Stimulated activated CD4-positive, alpha-beta T cell treated with anti-CD3 and anti-CD28 coated beads, Interleukin-2, amount 100 ng/mL, for 4 hours (primary cell): ENCODE results near the gene FAHD1.

Experiments used
- DNase-seq: peaks from one replicate; pipeline ENCODE4 v3.0.0-alpha.2; 2020; ENCODE audit warnings: low read depth

FAHD1 gene

GRCh38 chr16:1817276-1817589, 9.8 kb upstream of the FAHD1 start:
- DNase-seq: no peak

DNA sequence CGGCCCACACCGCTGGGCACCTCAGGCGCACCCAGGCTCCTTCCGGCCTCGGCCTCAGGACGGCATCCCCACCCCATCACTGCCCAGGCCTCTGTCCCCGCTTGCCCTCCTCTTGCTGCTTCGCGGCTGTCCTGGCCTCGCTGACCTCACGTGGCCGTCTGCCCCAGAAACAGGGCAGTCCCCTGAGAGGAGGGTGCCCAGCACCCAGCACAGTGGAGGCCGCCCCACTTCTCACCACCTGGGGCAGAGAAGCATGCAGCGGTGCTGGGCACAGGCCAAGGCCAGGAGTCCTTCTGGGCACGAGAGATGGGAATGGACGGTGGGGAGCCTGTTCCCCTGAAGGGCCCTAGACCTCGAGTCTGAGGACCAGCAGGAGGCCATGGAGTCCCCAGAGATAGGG, 9.3 kb upstream of the FAHD1 start:
- no peak for DNase-seq

DNA sequence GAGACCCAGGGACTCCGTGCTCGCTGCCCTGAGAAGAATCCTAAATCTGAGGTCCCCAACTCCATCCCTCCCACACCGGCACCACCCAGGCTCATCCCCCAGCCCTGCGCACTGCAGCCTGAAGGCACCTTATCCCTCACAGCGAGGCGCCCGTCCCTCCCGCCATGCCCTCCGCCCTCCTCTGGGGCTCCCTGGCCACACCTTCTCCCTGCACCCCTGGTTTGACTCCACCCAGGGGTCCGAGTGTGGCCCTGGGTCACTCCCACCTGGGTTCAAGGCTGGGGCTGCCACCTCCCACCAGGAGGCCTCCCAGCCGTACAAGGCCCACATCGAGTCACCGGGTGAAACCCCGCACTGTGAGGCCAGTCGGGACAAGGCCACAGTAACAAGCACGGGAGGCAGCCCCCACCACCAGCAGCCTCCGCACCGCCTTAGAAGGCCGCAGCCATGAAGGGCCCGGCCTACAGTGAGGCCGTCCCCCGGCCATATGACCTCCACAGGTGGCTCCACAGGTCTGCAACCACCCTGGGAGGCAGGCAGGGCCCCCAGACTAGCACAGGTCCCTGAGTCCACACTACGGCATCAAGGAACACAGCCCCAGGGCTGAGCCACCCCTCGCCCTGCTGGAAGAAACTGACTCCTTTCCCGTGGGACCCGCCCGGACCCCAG, 8.7 kb upstream of the FAHD1 start:
- no peak for DNase-seq

GRCh38 chr16:1818873-1819525, 8.0 kb upstream of the FAHD1 start:
- no peak for DNase-seq

GRCh38 chr16:1819611-1820010, 7.4 kb upstream of the FAHD1 start:
- DNase-seq: no peak

GRCh38 chr16:1820096-1820945, 6.7 kb upstream of the FAHD1 start:
- DNase-seq: no peak

- no peak for DNase-seq
Observed at GRCh38 chr16:1820946-1821290, 6.1 kb upstream of the FAHD1 start.

DNA sequence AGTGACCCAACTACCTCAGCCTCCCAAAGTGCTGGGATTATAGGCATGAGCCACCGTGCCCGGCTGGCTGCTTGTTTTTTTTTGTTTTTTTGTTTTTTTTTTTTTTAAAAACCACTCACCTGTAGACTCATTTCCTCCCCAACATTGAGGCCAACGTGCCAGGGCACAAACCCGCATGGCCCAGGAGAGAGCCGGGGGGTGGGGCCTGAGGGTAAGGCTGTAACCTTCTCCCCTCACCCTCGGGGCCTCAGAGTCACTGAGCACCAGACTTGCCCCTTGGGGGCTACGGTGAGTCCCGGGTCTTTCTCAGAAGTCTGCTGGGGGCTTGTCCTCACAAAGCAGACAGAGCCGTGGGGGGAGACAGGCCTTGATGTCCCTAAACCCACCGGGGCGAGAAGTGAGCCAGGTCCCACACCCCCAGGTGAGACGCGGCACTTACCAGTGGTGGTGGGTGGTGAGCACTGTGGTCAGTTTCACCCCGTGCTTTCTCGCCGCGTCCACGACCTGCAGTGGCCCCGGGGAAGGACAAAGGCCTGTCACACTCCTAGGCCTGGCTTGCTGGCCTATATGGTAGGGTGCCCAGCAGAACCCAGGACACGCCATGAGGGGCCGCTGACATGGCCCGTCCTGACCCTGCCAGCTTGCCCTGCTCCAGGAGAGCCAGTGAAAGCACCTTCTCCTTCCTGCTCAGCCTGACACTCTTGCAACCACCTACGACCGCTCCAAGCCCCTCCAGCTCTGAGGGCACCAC, 5.0 kb upstream of the FAHD1 start:
- no peak for DNase-seq

GRCh38 chr16:1822801-1823200, 4.2 kb upstream of the FAHD1 start:
- DNase-seq: no peak

DNA sequence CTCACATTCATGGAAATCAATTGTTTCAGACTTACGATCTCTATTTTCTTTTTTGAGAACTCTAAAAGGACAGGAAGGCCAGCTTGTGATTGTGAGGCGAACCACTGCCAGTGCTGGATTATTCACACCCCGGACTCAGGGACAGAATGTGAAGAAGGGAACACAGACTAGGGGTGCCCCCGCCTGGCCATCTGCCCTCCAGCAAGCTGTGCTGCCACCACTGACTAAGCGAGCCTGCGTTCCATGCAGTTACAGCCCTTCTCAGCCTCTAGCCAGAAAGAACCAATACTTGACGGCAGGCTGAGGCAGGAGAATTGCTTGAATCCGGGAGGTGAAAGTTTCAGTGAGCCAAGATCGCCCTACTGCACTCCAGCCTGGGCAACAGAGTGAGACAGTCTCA, 3.2 kb upstream of the FAHD1 start:
- DNase-seq: no peak

DNA sequence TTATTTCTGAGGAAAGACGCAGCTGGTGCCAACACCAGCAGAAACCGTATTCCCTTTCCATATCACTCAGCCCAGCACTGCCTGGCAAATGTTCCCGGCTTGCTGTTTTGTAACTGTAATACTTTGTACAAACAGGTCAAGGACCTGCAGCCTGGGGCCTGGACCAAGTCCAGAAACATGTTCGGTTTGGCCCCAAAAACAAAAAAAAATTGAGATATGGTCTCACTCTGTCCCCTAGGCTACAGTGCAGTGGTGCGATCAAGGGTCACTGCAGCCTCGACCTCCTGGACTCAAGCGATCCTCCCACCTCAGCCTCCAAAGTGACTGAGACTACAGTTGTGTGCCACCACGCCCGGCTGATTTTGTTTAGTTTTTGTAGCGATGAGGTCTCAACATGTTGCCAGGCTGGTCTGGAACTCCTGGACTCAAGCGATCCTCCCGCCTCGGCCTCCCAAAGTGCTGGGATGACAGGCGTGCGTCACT, 1.6 kb upstream of the FAHD1 start:
- no peak for DNase-seq

GRCh38 chr16:1825864-1826690, 929 bp upstream of the FAHD1 start:
- DNase-seq: peak; percentile 55

- no peak for DNase-seq
Observed at GRCh38 chr16:1828645-1829410, 1.8 kb downstream of the FAHD1 start.

- no peak for DNase-seq
Observed at GRCh38 chr16:1830213-1830612, 3.2 kb downstream of the FAHD1 start.

DNA sequence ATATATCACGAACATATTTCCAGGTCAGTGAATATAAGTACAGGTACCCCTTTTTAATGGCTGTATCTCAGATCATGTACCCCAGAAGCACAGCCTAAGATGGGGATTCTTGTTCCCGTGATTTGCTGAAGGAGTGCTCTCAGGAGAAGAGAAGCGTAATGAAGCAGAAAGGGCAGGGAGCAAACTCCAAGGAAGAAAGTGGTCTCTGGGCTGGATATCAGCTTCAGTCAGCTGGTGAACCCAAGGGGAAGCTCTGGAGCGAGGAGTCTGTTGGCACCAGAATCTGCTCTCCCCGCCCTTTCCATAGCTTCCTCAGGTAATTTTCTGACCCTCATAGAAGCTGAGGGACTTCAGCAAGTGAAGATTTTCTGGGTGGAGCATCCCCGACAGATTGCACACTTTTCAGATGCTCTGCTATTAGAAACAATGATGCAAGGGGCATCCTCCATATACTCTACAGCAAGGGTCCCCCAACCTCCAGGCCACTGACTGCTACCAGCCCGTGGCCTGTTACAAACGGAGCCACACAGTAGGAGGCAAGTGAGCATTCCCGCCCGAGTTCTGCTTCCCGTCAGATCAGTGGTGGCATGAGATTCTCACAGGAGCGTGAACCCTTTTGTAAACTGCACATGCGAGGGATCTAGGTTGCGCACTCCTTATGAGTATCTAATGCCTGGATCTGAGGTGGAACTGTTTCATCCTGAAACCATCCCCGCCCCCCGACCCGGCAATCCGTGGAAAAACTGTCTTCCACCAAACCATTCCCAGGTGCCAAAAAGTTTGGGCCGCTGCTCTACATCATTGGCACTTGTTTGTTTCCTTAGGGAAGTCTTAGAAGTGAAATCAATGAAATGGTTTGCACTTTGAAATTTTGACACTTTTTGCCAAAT, 4.4 kb downstream of the FAHD1 start:
- DNase-seq: no peak

GRCh38 chr16:1832838-1833454, 5.9 kb downstream of the FAHD1 start:
- no peak for DNase-seq

- no peak for DNase-seq
Observed at GRCh38 chr16:1834096-1834495, 7.1 kb downstream of the FAHD1 start.

- no peak for DNase-seq
Observed at GRCh38 chr16:1839554-1839953, 12.5 kb downstream of the FAHD1 start.

DNA sequence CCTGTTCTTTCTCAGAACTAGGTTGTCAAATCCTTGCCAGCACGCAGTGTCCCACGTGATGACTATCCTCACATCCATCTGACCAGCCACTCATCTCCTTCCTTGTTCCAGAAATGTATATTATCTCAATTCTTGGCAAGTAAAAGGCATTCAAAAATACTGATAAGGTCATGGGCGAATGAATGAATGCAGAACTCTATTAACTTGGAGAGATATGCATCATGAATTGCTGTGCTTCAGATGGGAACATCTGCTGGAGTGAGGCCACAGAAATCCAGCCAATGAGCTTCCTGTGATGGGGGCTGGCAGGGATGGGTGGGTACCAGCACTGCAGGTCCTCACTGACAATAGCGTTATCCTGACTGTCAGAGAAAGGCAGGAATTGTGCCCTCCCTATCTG, 19.0 kb downstream of the FAHD1 start:
- no peak for DNase-seq
